Measurements from ENCODE around the gene TRDN. TPM values are rescaled to one million over a fixed set of nuclear protein-coding genes. Genes with fewer than 3 reads are reported as not detected.
"Not testable (repeated sequence)": the region's sequence is repeated elsewhere in the genome, so short reads cannot be mapped to it uniquely, and the experiment has no call there.

Gene TRDN
- total and polyA plus RNA-seq, 4 experiments from 2014 or later, result not detected

DNA sequence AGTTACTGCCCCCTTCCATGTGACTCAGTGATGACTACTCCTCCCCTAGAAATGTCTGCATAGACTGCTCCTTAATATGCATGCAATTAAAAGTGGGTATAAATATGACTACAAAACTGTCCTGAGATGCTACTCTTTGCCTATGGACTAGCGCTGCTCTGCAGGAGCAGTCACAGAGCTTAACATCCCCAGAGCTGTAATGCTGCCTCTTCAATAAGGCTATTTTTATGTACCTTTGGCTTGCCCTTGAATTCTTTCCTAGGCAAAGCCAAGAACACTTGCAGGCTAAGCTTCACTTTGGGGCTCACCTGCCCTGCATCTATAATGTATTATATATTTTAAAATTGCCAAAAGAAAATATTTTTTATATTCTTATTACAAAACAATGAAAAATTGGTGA, 341.6 kb downstream of the TRDN start:
- Mint-ChIP-seq H3K27me3 (no peaks in the 10 kb centered on the region), H3K4me3 (no peak overlapping the region), H3K27ac (no peak overlapping the region), H3K36me3 (no peaks in the 10 kb centered on the region), H3K4me1 (no peaks in the 10 kb centered on the region), H3K9me3 (peaks cover 0 to 2% (median 0%) of the 10 kb centered on the region in 8 donors)
- Histone ChIP-seq H3K27me3 (ENCODE audit: insufficient read depth, low read length) (no peaks in the 10 kb centered on the region), H3K36me3 (ENCODE audit: insufficient read depth, low read length) (no peaks in the 10 kb centered on the region), H3K27ac (ENCODE audit: low read depth, low read length) (no peak overlapping the region), H3K4me1 (ENCODE audit: insufficient read depth, low read length) (no peaks in the 10 kb centered on the region), H3K9me3 (ENCODE audit: control insufficient read depth in 1 of 2, low read length in 2 of 2) (no peaks in the 10 kb centered on the region), H3K4me3 (ENCODE audit: low read length in 2 of 2) (no peak overlapping the region)
- ChIA-PET POLR2A (ENCODE audit: partially characterized antibody) (no interaction called here), CTCF (ENCODE audit: partially characterized antibody) (no interaction called here)
- DNase-seq, result no peak
- intact Hi-C loops (cut with micrococcal nuclease), result no loop called here

DNA sequence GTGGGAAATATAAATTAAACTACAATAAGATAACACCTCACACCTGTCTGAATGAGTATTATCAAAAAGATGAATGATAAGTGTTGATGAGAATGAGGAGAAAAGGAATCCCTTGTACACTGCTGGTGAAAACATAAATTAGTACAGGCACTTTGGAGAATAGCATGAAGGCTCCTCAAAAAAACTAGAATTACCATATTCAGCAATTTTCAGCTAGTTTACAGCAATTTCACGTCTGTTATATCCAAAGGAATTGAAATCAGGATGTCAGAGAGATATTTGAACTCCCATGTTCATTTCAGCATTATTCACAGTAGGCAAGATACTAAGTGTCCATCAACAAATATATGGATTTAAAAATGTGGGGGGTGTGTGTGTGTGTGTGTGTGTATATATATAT, 348.1 kb downstream of the TRDN start:
- H3K27ac ChIP-seq (ENCODE audit: low read depth, low read length), result no peak overlapping the region
- Mint-ChIP-seq H3K27ac (no peak overlapping the region), H3K27me3 (no peaks in the 10 kb centered on the region), H3K4me1 (no peaks in the 10 kb centered on the region), H3K4me3 (no peak overlapping the region), H3K9me3 (peaks cover 0 to 2% (median 0%) of the 10 kb centered on the region in 8 donors), H3K36me3 (no peaks in the 10 kb centered on the region)
- ChIA-PET CTCF (ENCODE audit: partially characterized antibody) (no interaction called here), POLR2A (ENCODE audit: partially characterized antibody) (no interaction called here)
- H3K27me3 ChIP-seq (ENCODE audit: insufficient read depth, low read length), result no peaks in the 10 kb centered on the region
- H3K4me3 ChIP-seq (ENCODE audit: low read length in 2 of 2), result no peak overlapping the region
- no peak for DNase-seq
- intact Hi-C loops (cut with micrococcal nuclease), result no loop called here
- H3K9me3 ChIP-seq (ENCODE audit: control insufficient read depth in 1 of 2, low read length in 2 of 2), result no peaks in the 10 kb centered on the region
- no peaks in the 10 kb centered on the region for H3K4me1 ChIP-seq (ENCODE audit: insufficient read depth, low read length)
- H3K36me3 ChIP-seq (ENCODE audit: insufficient read depth, low read length), result no peaks in the 10 kb centered on the region

DNA sequence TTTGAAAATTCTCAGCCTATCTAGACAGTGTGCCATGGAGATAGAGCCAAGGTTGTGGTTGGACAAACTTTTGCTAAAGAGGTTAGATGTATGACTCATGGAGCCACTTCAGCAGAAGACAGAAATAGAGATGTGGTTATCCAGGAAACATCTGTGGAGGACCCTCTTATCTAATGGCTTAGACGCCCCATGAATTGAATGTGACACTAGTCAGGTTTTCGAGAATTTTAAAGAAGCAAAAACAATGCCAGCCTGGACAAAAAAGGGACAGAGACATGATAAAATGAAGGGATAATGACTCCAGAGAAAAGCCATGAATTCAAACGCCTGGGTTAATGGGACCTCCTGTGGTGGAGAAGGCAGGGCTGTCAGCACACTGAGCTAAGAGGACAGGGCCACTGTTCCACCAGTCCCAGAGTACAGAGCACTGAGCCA, 360.2 kb downstream of the TRDN start:
- Histone ChIP-seq H3K27ac (ENCODE audit: low read depth, low read length) (no peak overlapping the region), H3K36me3 (ENCODE audit: insufficient read depth, low read length) (no peaks in the 10 kb centered on the region), H3K4me1 (ENCODE audit: insufficient read depth, low read length) (no peaks in the 10 kb centered on the region), H3K27me3 (ENCODE audit: insufficient read depth, low read length) (no peaks in the 10 kb centered on the region), H3K9me3 (ENCODE audit: control insufficient read depth in 1 of 2, low read length in 2 of 2) (no peaks in the 10 kb centered on the region), H3K4me3 (ENCODE audit: low read length in 2 of 2) (no peak overlapping the region)
- H3K9me3 Mint-ChIP-seq, result peaks cover 0 to 5% (median 0%) of the 10 kb centered on the region in 8 donors
- no peak overlapping the region for H3K27ac Mint-ChIP-seq
- ChIA-PET POLR2A (ENCODE audit: partially characterized antibody) (no interaction called here), CTCF (ENCODE audit: partially characterized antibody) (no interaction called here)
- no peak overlapping the region for H3K4me3 Mint-ChIP-seq
- intact Hi-C loops (cut with micrococcal nuclease), result no loop called here
- no peak for DNase-seq
- no peaks in the 10 kb centered on the region for H3K27me3 Mint-ChIP-seq
- H3K36me3 Mint-ChIP-seq, result no peaks in the 10 kb centered on the region
- H3K4me1 Mint-ChIP-seq, result no peaks in the 10 kb centered on the region

DNA sequence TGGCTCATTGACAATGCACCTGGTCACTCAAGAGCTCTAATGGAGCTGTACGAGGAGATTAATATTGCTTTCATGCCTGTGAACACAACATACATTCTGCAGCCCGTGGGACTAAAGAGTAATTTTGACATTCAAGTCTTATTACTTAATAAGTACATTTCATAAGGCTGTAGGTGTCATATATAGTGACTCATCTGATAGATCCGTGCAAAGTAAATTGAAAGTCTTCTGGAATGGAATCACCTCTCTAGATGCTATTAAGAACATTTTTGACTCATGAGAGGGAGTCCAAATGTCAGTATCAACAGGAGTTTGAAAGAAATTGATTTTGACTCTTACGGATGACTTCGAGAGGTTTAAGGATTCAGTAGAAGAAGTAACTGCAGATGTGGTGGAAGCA, 372.8 kb downstream of the TRDN start:
- no peaks in the 10 kb centered on the region for H3K27me3 Mint-ChIP-seq
- Histone ChIP-seq H3K4me3 (ENCODE audit: low read length in 2 of 2) (no peak overlapping the region), H3K9me3 (ENCODE audit: control insufficient read depth in 1 of 2, low read length in 2 of 2) (no peaks in the 10 kb centered on the region), H3K36me3 (ENCODE audit: insufficient read depth, low read length) (no peaks in the 10 kb centered on the region), H3K4me1 (ENCODE audit: insufficient read depth, low read length) (no peaks in the 10 kb centered on the region), H3K27ac (ENCODE audit: low read depth, low read length) (no peak overlapping the region), H3K27me3 (ENCODE audit: insufficient read depth, low read length) (no peaks in the 10 kb centered on the region)
- no peak for DNase-seq
- no peak overlapping the region for H3K4me3 Mint-ChIP-seq
- peaks cover 0 to 4% (median 1%) of the 10 kb centered on the region in 8 donors for H3K9me3 Mint-ChIP-seq
- intact Hi-C loops (cut with micrococcal nuclease), result no loop called here
- ChIA-PET POLR2A (ENCODE audit: partially characterized antibody) (no interaction called here), CTCF (ENCODE audit: partially characterized antibody) (no interaction called here)
- no peaks in the 10 kb centered on the region for H3K36me3 Mint-ChIP-seq
- H3K4me1 Mint-ChIP-seq, result no peaks in the 10 kb centered on the region
- H3K27ac Mint-ChIP-seq, result no peak overlapping the region

DNA sequence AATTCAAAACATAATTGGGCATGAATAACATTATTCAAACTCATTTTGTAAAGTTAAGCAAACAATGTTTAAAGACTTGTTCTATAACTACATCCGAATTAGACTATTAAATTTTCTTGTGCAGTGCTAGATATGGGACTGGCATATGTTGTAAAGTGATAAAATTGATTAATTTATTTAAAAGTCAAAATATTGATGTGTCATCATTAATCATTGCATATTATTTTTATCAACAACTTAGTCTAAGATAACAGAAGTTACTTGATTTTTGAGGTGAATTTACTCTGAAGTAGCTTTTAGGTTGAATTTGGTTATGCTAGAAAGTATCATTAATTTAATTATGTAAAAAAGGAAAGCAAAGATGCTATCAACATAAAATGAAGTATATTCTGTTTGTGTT, 396.1 kb downstream of the TRDN start:
- intact Hi-C loops (cut with micrococcal nuclease), result no loop called here
- DNase-seq, result no peak
- CTCF ChIA-PET (ENCODE audit: partially characterized antibody), result no interaction called here
- no peaks in the 10 kb centered on the region for H3K4me1 Mint-ChIP-seq
- Histone ChIP-seq H3K4me3 (ENCODE audit: low read length in 2 of 2) (no peak overlapping the region), H3K27ac (ENCODE audit: low read depth, low read length) (no peak overlapping the region), H3K9me3 (ENCODE audit: control insufficient read depth in 1 of 2, low read length in 2 of 2) (peaks cover 0 to 7% of the 10 kb centered on the region in 2 donors), H3K4me1 (ENCODE audit: insufficient read depth, low read length) (no peaks in the 10 kb centered on the region), H3K36me3 (ENCODE audit: insufficient read depth, low read length) (no peaks in the 10 kb centered on the region), H3K27me3 (ENCODE audit: insufficient read depth, low read length) (no peaks in the 10 kb centered on the region)
- H3K27me3 Mint-ChIP-seq, result no peaks in the 10 kb centered on the region
- POLR2A ChIA-PET (ENCODE audit: partially characterized antibody), result no interaction called here
- peaks cover 3 to 20% (median 9%) of the 10 kb centered on the region in 8 donors for H3K9me3 Mint-ChIP-seq
- H3K4me3 Mint-ChIP-seq, result no peak overlapping the region
- no peaks in the 10 kb centered on the region for H3K36me3 Mint-ChIP-seq
- no peak overlapping the region for H3K27ac Mint-ChIP-seq

DNA sequence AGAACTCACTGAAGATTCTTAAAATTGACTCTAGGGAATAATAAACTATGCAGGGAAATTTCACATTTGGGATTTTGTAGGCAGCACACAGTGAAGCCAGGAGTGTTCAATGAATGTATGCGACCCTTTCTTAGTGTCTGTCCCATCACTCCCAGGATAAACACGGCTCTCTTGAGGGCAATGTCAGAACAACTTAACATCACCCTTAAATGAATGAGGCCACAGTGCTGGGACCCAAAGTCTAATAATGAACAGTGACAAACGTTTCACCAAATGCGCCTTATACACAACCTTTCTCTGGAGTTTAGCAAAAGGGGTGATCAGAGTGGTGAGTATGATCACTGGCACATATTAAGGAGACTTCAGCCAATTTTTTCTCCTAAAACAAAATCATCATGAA, 403.4 kb downstream of the TRDN start:
- no peak overlapping the region for H3K4me3 Mint-ChIP-seq
- POLR2A ChIA-PET (ENCODE audit: partially characterized antibody), result no interaction called here

DNA sequence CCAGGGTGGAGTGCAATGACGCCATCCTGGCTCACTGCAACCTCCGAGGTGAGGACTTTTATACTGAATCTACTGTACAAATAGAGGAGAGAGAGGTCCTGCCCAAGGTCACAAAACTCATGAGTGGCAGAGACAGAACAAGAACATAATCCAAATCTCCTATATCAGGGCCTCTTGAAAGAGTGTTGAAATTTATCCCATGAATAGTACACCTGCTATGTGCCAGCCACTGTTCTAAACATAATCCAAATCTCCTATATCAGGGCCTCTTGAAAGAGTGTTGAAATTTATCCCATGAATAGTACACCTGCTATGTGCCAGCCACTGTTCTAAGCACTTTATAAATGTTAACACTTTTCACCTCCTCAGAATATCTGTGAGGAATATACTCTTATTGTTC, 409.0 kb downstream of the TRDN start:
- H3K27me3 ChIP-seq (ENCODE audit: insufficient read depth, low read length); H3K4me1 ChIP-seq (ENCODE audit: insufficient read depth, low read length); H3K4me1 Mint-ChIP-seq; POLR2A ChIA-PET (ENCODE audit: partially characterized antibody); H3K36me3 Mint-ChIP-seq; DNase-seq; H3K27ac Mint-ChIP-seq; H3K9me3 ChIP-seq (ENCODE audit: control insufficient read depth in 1 of 2, low read length in 2 of 2); H3K27me3 Mint-ChIP-seq; H3K27ac ChIP-seq (ENCODE audit: low read depth, low read length); CTCF ChIA-PET (ENCODE audit: partially characterized antibody); H3K4me3 Mint-ChIP-seq; H3K4me3 ChIP-seq (ENCODE audit: low read length in 2 of 2); intact Hi-C loops (cut with micrococcal nuclease); H3K36me3 ChIP-seq (ENCODE audit: insufficient read depth, low read length): not testable (repeated sequence)
- H3K9me3 Mint-ChIP-seq, result peaks cover 0 to 11% (median 4%) of the 10 kb centered on the region in 8 donors

More for the DNA sequence above, 403.4 kb downstream of the TRDN start:
- Histone ChIP-seq H3K4me3 (ENCODE audit: low read length in 2 of 2) (no peak overlapping the region), H3K9me3 (ENCODE audit: control insufficient read depth in 1 of 2, low read length in 2 of 2) (peaks cover 0 to 2% of the 10 kb centered on the region in 2 donors), H3K36me3 (ENCODE audit: insufficient read depth, low read length) (no peaks in the 10 kb centered on the region), H3K4me1 (ENCODE audit: insufficient read depth, low read length) (no peaks in the 10 kb centered on the region), H3K27me3 (ENCODE audit: insufficient read depth, low read length) (no peaks in the 10 kb centered on the region), H3K27ac (ENCODE audit: low read depth, low read length) (no peak overlapping the region)
- intact Hi-C loops (cut with micrococcal nuclease), result no loop called here
- Mint-ChIP-seq H3K27me3 (no peaks in the 10 kb centered on the region), H3K9me3 (peaks cover 0 to 4% (median 3%) of the 10 kb centered on the region in 8 donors), H3K4me1 (no peaks in the 10 kb centered on the region), H3K36me3 (no peaks in the 10 kb centered on the region), H3K27ac (no peak overlapping the region)
- DNase-seq, result no peak
- CTCF ChIA-PET (ENCODE audit: partially characterized antibody), result no interaction called here

DNA sequence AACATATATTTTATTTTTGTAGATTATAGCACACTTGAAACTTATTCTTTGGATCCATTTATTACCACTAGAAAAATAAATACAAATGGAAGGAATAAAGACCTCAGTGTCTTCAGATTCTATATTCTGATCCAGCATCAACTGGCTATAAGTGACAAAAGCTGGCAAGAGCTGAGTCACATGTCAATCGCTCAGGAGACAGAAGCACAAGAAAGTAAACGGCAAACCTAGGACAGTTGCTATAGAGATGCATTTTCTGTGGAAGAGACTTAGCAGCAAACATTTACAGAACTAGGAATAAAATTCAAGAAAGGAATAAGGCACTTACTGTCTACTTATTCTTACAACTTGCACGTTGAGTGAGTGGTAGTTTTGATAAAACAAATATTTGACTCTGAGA, 410.4 kb downstream of the TRDN start:
- Histone ChIP-seq H3K4me1 (ENCODE audit: insufficient read depth, low read length) (no peaks in the 10 kb centered on the region), H3K4me3 (ENCODE audit: low read length in 2 of 2) (no peak overlapping the region), H3K36me3 (ENCODE audit: insufficient read depth, low read length) (no peaks in the 10 kb centered on the region), H3K9me3 (ENCODE audit: control insufficient read depth in 1 of 2, low read length in 2 of 2) (no peaks in the 10 kb centered on the region), H3K27me3 (ENCODE audit: insufficient read depth, low read length) (no peaks in the 10 kb centered on the region), H3K27ac (ENCODE audit: low read depth, low read length) (no peak overlapping the region)
- Mint-ChIP-seq H3K27me3 (no peaks in the 10 kb centered on the region), H3K36me3 (no peaks in the 10 kb centered on the region), H3K27ac (no peak overlapping the region), H3K9me3 (peaks cover 0 to 11% (median 4%) of the 10 kb centered on the region in 8 donors), H3K4me1 (no peaks in the 10 kb centered on the region), H3K4me3 (no peak overlapping the region)
- intact Hi-C loops (cut with micrococcal nuclease), result no loop called here
- POLR2A ChIA-PET (ENCODE audit: partially characterized antibody), result no interaction called here
- CTCF ChIA-PET (ENCODE audit: partially characterized antibody), result no interaction called here
- no peak for DNase-seq

All from CD4-positive, alpha-beta memory T cell (primary cell).